A673 (cell line): ENCODE measurements around the gene FAM13A. TPM values are rescaled to one million over a fixed set of nuclear protein-coding genes. Genes with fewer than 3 reads are reported as not detected.

Source experiments
- BruUV-seq: library from RNA; stranded (reverse); fragments of 400-500 nt; replicated peaks from 2 replicates; lab custom pipeline; 2021; lab: Mats Ljungman, UMichigan
- CTCF ChIA-PET: fragments of 300-600 bp; sonication (Branson Sonifier 250); formaldehyde crosslinking; loops from one replicate; lab custom pipeline; 2022; ENCODE audit warnings: antibody characterized with exemption; lab: Charles Lee
- POLR2A ChIA-PET: fragments of 300-600 bp; sonication (Branson Sonifier 250); formaldehyde crosslinking; loops from one replicate; lab custom pipeline; 2022; ENCODE audit warnings: antibody characterized with exemption; ENCODE audit not compliant: low non-redundant PET; lab: Charles Lee
- DNase-seq: peaks from one replicate; pipeline ENCODE4 v3.0.0-alpha.2; 2015; ENCODE audit warnings: low spot score
- H3K27ac ChIP-seq: fragments of 200-600 bp; sonication (generic); 2 replicates; pipeline ENCODE4 v1.5.1; 2016; ENCODE audit warnings: mixed run types, low read depth, mild to moderate bottlenecking, mixed read lengths, antibody characterized with exemption, low read length; ENCODE audit not compliant: poor library complexity, severe bottlenecking
- H3K27me3 ChIP-seq: fragments of 200-600 bp; sonication (generic); replicated peaks from 2 replicates; pipeline ENCODE4 v1.6.1; 2017; ENCODE audit warnings: mixed run types, low read depth, mild to moderate bottlenecking, mixed read lengths, antibody characterized with exemption, low read length; ENCODE audit not compliant: insufficient read depth, poor library complexity
- H3K36me3 ChIP-seq: fragments of 200-600 bp; sonication (generic); 2 replicates; pipeline ENCODE4 v1.6.1; 2016; ENCODE audit warnings: mixed run types, mild to moderate bottlenecking, mixed read lengths, antibody characterized with exemption, low read length; ENCODE audit not compliant: insufficient read depth, poor library complexity, severe bottlenecking
- H3K4me1 ChIP-seq: fragments of 200-600 bp; sonication (generic); 2 replicates; pipeline ENCODE4 v1.6.1; 2017; ENCODE audit warnings: mixed run types, mild to moderate bottlenecking, mixed read lengths, antibody characterized with exemption, low read length; ENCODE audit not compliant: insufficient read depth, poor library complexity, severe bottlenecking
- H3K4me3 ChIP-seq: fragments of 200-600 bp; sonication (generic); 2 replicates; pipeline ENCODE4 v1.5.1; 2016; ENCODE audit warnings: low read depth, mixed run types, mild to moderate bottlenecking, mixed read lengths, low read length; ENCODE audit not compliant: poor library complexity, severe bottlenecking
- H3K9me3 ChIP-seq: fragments of 200-600 bp; sonication (generic); 2 replicates; pipeline ENCODE4 v1.6.1; 2016; ENCODE audit warnings: mixed run types, low read depth, mild to moderate bottlenecking, mixed read lengths, antibody characterized with exemption, low read length; ENCODE audit not compliant: poor library complexity, severe bottlenecking
- EZH2 ChIP-seq: fragments of 200-600 bp; sonication (generic); IDR thresholded peaks from 2 replicates; pipeline ENCODE4 v1.6.1; 2017; ENCODE audit warnings: borderline replicate concordance, low read depth, mild to moderate bottlenecking, mixed read lengths, antibody characterized with exemption, low read length; ENCODE audit not compliant: poor library complexity, severe bottlenecking
- intact Hi-C: fragments of 100-400 bp; cut with micrococcal nuclease; formaldehyde crosslinking; loops from one replicate; pipeline ENCODE4 v1.10.0; 2022; ENCODE audit not compliant: unreplicated experiment
- total RNA-seq: library from RNA; stranded (reverse); gene quantifications from 2 replicates; pipeline ENCODE4 v1.2.3, GENCODE V29; 2021
- TF ChIP-seq, protein P1 (sequence below): fragments of 300-800, 200-600 bp; sonication (generic); conservative IDR thresholded peaks from 2 replicates; pipeline ENCODE4 v1.5.1; 2017; ENCODE audit warnings: low read depth, mild to moderate bottlenecking, antibody characterized with exemption, low read length, moderate library complexity, mixed read lengths

The FAM13A gene
- total RNA-seq, 1 experiment from 2014 or later: 15.5 TPM

DNA sequence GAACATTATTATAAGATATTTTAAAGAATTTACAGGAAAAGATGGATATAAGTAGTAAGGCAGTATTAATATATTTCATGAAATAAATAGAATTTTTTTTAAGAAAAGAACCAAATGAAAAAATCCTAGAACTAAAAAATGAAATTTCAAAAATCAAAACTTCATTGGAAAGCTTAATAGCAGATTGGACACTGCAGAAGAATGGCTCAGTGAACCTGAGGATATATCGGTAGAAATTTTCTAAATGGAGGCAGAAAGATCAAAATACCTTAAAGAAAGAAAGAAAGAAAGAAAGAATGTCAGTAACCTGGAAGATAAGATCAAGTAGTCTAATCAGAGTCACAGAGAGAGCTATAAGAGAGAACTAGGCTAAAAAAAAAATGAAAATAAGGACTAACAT, 21.3 kb upstream of the FAM13A start:
- CTCF ChIA-PET: no interaction called here
- peaks cover 4% of the 10 kb centered on the region for H3K9me3 ChIP-seq
- H3K27me3 ChIP-seq: no peaks in the 10 kb centered on the region
- no peak for DNase-seq
- H3K36me3 ChIP-seq: no peaks in the 10 kb centered on the region
- POLR2A ChIA-PET: no interaction called here
- peaks cover 3% of the 10 kb centered on the region for H3K4me1 ChIP-seq
- no peak for TF ChIP-seq EZH2
- H3K27ac ChIP-seq: no peak overlapping the region
- BruUV-seq: no TSS peak
- intact Hi-C loops: no loop called here
- no peak overlapping the region for H3K4me3 ChIP-seq

GRCh38 chr4:89077761-89078160, 20.8 kb upstream of the FAM13A start:
- H3K4me3 ChIP-seq: no peak overlapping the region
- no peaks in the 10 kb centered on the region for H3K27me3 ChIP-seq
- peaks cover 4% of the 10 kb centered on the region for H3K9me3 ChIP-seq
- no peak overlapping the region for H3K27ac ChIP-seq
- intact Hi-C loops: no loop called here
- BruUV-seq: no TSS peak
- CTCF ChIA-PET: no interaction called here
- H3K4me1 ChIP-seq: peaks cover 3% of the 10 kb centered on the region
- DNase-seq: no peak
- no peak for TF ChIP-seq EZH2
- TF ChIP-seq, protein P1, sequence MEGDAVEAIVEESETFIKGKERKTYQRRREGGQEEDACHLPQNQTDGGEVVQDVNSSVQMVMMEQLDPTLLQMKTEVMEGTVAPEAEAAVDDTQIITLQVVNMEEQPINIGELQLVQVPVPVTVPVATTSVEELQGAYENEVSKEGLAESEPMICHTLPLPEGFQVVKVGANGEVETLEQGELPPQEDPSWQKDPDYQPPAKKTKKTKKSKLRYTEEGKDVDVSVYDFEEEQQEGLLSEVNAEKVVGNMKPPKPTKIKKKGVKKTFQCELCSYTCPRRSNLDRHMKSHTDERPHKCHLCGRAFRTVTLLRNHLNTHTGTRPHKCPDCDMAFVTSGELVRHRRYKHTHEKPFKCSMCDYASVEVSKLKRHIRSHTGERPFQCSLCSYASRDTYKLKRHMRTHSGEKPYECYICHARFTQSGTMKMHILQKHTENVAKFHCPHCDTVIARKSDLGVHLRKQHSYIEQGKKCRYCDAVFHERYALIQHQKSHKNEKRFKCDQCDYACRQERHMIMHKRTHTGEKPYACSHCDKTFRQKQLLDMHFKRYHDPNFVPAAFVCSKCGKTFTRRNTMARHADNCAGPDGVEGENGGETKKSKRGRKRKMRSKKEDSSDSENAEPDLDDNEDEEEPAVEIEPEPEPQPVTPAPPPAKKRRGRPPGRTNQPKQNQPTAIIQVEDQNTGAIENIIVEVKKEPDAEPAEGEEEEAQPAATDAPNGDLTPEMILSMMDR: no peak
- H3K36me3 ChIP-seq: no peaks in the 10 kb centered on the region
- POLR2A ChIA-PET: no interaction called here

- H3K9me3 ChIP-seq: peaks cover 4% of the 10 kb centered on the region
- no peak for DNase-seq
- intact Hi-C loops: no loop called here
- H3K27ac ChIP-seq: no peak overlapping the region
- H3K27me3 ChIP-seq: no peaks in the 10 kb centered on the region
- H3K36me3 ChIP-seq: no peaks in the 10 kb centered on the region
- no peak overlapping the region for H3K4me3 ChIP-seq
- POLR2A ChIA-PET: no interaction called here
- CTCF ChIA-PET: no interaction called here
- peaks cover 3% of the 10 kb centered on the region for H3K4me1 ChIP-seq
- TF ChIP-seq EZH2: no peak
- TF ChIP-seq, protein P1: no peak
- no TSS peak for BruUV-seq
These were observed 15.9 kb upstream of the FAM13A start for GRCh38 chr4:89072921-89073320.

- Histone ChIP-seq H3K27ac (no peak overlapping the region), H3K4me1 (peaks cover 3% of the 10 kb centered on the region), H3K36me3 (no peaks in the 10 kb centered on the region), H3K27me3 (no peaks in the 10 kb centered on the region), H3K9me3 (no peaks in the 10 kb centered on the region), H3K4me3 (no peak overlapping the region)
- no TSS peak for BruUV-seq
- POLR2A ChIA-PET: no interaction called here
- DNase-seq: no peak
- intact Hi-C loops: no loop called here
- no peak for TF ChIP-seq EZH2
- TF ChIP-seq, protein P1: no peak
- CTCF ChIA-PET: no interaction called here
These were observed 14.3 kb upstream of the FAM13A start for GRCh38 chr4:89071311-89071710.
